AG20443 (cell line): ENCODE measurements around the gene DDAH1.

Experiments
- DNase-seq: peaks from one replicate; pipeline ENCODE4 v3.0.0; 2012; ENCODE audit warnings: low spot score, mixed read lengths

Gene DDAH1

GRCh38 chr1:85303440-85304162 lies 161.4 kb downstream of the DDAH1 start:
- DNase-seq: peak; percentile 25

GRCh38 chr1:85300140-85300539 lies 164.8 kb downstream of the DDAH1 start:
- no peak for DNase-seq

GRCh38 chr1:85297855-85298629 lies 166.9 kb downstream of the DDAH1 start:
- DNase-seq: peak; percentile 80

- DNase-seq: no peak
Measured at GRCh38 chr1:85297538-85297854, 167.5 kb downstream of the DDAH1 start.

GRCh38 chr1:85296980-85297379 lies 168.0 kb downstream of the DDAH1 start:
- no peak for DNase-seq

- DNase-seq: no peak
Measured at GRCh38 chr1:85295654-85296053, 169.3 kb downstream of the DDAH1 start.

- no peak for DNase-seq
Measured at GRCh38 chr1:85295006-85295431, 169.9 kb downstream of the DDAH1 start.

- peak; percentile 35 for DNase-seq
Measured at GRCh38 chr1:85290826-85291225, 174.1 kb downstream of the DDAH1 start.

GRCh38 chr1:85289848-85290335 lies 175.1 kb downstream of the DDAH1 start:
- DNase-seq: no peak

- peak; percentile 79 for DNase-seq
Measured at GRCh38 chr1:85289207-85289847, 175.6 kb downstream of the DDAH1 start.

GRCh38 chr1:85284202-85284601 lies 180.8 kb downstream of the DDAH1 start:
- DNase-seq: no peak

GRCh38 chr1:85283475-85284199 lies 181.3 kb downstream of the DDAH1 start:
- DNase-seq: no peak

GRCh38 chr1:85282424-85282823 lies 182.5 kb downstream of the DDAH1 start:
- DNase-seq: no peak

GRCh38 chr1:85280636-85281035 lies 184.3 kb downstream of the DDAH1 start:
- no peak for DNase-seq

GRCh38 chr1:85279458-85280080 lies 185.4 kb downstream of the DDAH1 start:
- no peak for DNase-seq

- DNase-seq: peak; percentile 72
Measured at GRCh38 chr1:85278853-85279314, 186.1 kb downstream of the DDAH1 start.

GRCh38 chr1:85277802-85278201 lies 187.2 kb downstream of the DDAH1 start:
- DNase-seq: no peak

GRCh38 chr1:85276978-85277639 lies 187.8 kb downstream of the DDAH1 start:
- no peak for DNase-seq

GRCh38 chr1:85276215-85276977 lies 188.6 kb downstream of the DDAH1 start, which contains the start of gene BCL10:
TSS of gene BCL10 (minus strand) at chr1:85276632. CDS start at chr1:85276352, 280 bp downstream.
- DNase-seq: peak; percentile 97

GRCh38 chr1:85275701-85276214 lies 189.2 kb downstream of the DDAH1 start:
- no peak for DNase-seq
